ENCODE measurements around the gene TCHP.

Gene TCHP

GRCh38 chr12:109937371-109937770 is 37.3 kb downstream of the TCHP start:
- Histone ChIP-seq H3K4me1 (ENCODE audit: insufficient read depth, low read length, poor library complexity, severe bottlenecking) (no peaks in the 10 kb centered on the region), H2AFZ (ENCODE audit: low read length) (no peak overlapping the region), H3K4me3 (ENCODE audit: low read length, poor library complexity, severe bottlenecking) (no peak overlapping the region), H3K9me2 (replicated peaks; ENCODE audit: low read depth, low read length) (no peaks in the 10 kb centered on the region), H3K4me2 (ENCODE audit: low read depth, low read length, poor library complexity, severe bottlenecking) (no peak overlapping the region), H4K20me1 (ENCODE audit: insufficient read depth, low read length, poor library complexity, severe bottlenecking) (no peaks in the 10 kb centered on the region), H3K27me3 (ENCODE audit: insufficient read depth, low read length, poor library complexity, severe bottlenecking) (no peaks in the 10 kb centered on the region), H3K9ac (ENCODE audit: low read depth, low read length, poor library complexity, severe bottlenecking) (no peak overlapping the region), H3K79me2 (ENCODE audit: insufficient read depth, low read length) (no peaks in the 10 kb centered on the region), H3K36me3 (ENCODE audit: insufficient read depth, low read length) (peaks cover 22% of the 10 kb centered on the region; the same call in 1 of the 2 replicates), H3F3A (ENCODE audit: low read depth) (no peaks in the 10 kb centered on the region), H3K9me3 (ENCODE audit: insufficient read depth, low read depth, low read length) (no peaks in the 10 kb centered on the region)
- no peak for TF ChIP-seq EZH2phosphoT487 (IDR thresholded peaks at IDR 0.05; ENCODE audit: borderline replicate concordance)
- no peak for TF ChIP-seq CTCF (conservative IDR thresholded peaks at IDR 0.05; ENCODE audit: low read length)

- Histone ChIP-seq H3K9me3 (ENCODE audit: insufficient read depth, low read depth, low read length) (no peaks in the 10 kb centered on the region), H3K9ac (ENCODE audit: low read depth, low read length, poor library complexity, severe bottlenecking) (no peak overlapping the region), H4K20me1 (ENCODE audit: insufficient read depth, low read length, poor library complexity, severe bottlenecking) (no peaks in the 10 kb centered on the region), H2AFZ (ENCODE audit: low read length) (no peak overlapping the region), H3K27me3 (ENCODE audit: insufficient read depth, low read length, poor library complexity, severe bottlenecking) (no peaks in the 10 kb centered on the region), H3K79me2 (ENCODE audit: insufficient read depth, low read length) (no peaks in the 10 kb centered on the region), H3K4me1 (ENCODE audit: insufficient read depth, low read length, poor library complexity, severe bottlenecking) (no peaks in the 10 kb centered on the region), H3K36me3 (ENCODE audit: insufficient read depth, low read length) (peaks cover 15% of the 10 kb centered on the region; the same call in 1 of the 2 replicates), H3F3A (ENCODE audit: low read depth) (no peaks in the 10 kb centered on the region), H3K4me3 (ENCODE audit: low read length, poor library complexity, severe bottlenecking) (no peak overlapping the region), H3K9me2 (replicated peaks; ENCODE audit: low read depth, low read length) (no peaks in the 10 kb centered on the region), H3K4me2 (ENCODE audit: low read depth, low read length, poor library complexity, severe bottlenecking) (no peak overlapping the region)
- TF ChIP-seq CTCF (conservative IDR thresholded peaks at IDR 0.05; ENCODE audit: low read length) (no peak), EZH2phosphoT487 (IDR thresholded peaks at IDR 0.05; ENCODE audit: borderline replicate concordance) (no peak)
These were observed 38.9 kb downstream of the TCHP start for GRCh38 chr12:109938947-109939346.

DNA sequence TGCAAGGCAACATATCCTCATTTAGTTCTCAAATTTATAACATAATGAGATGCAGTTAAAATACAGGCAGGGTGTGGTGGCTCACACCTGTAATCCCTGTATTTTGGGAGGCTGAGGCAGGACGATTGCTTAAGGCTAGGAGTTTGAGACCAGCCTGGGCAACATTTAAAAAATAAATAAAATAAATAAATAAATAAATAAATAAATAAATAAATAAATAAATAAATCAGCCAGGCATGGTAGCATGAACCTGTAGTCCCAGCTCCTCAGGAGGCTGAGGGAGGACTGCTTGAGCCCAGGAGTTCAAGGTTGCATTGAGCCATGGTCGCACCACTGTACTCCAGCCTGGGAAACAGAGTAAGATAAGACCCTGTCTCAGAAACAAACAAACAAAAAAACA is 39.4 kb downstream of the TCHP start:
- Histone ChIP-seq H3K4me3 (ENCODE audit: low read length, poor library complexity, severe bottlenecking) (no peak overlapping the region), H3K27me3 (ENCODE audit: insufficient read depth, low read length, poor library complexity, severe bottlenecking) (no peaks in the 10 kb centered on the region), H3K9me2 (replicated peaks; ENCODE audit: low read depth, low read length) (no peaks in the 10 kb centered on the region), H3K36me3 (ENCODE audit: insufficient read depth, low read length) (peaks cover 20% of the 10 kb centered on the region; the same call in 1 of the 2 replicates), H3K79me2 (ENCODE audit: insufficient read depth, low read length) (no peaks in the 10 kb centered on the region), H3K9me3 (ENCODE audit: insufficient read depth, low read depth, low read length) (no peaks in the 10 kb centered on the region), H4K20me1 (ENCODE audit: insufficient read depth, low read length, poor library complexity, severe bottlenecking) (no peaks in the 10 kb centered on the region), H3K4me2 (ENCODE audit: low read depth, low read length, poor library complexity, severe bottlenecking) (no peak overlapping the region), H2AFZ (ENCODE audit: low read length) (no peak overlapping the region), H3F3A (ENCODE audit: low read depth) (no peaks in the 10 kb centered on the region), H3K9ac (ENCODE audit: low read depth, low read length, poor library complexity, severe bottlenecking) (no peak overlapping the region), H3K4me1 (ENCODE audit: insufficient read depth, low read length, poor library complexity, severe bottlenecking) (no peaks in the 10 kb centered on the region)
- TF ChIP-seq CTCF (conservative IDR thresholded peaks at IDR 0.05; ENCODE audit: low read length) (no peak), EZH2phosphoT487 (IDR thresholded peaks at IDR 0.05; ENCODE audit: borderline replicate concordance) (no peak)
